Right hindlimb (tissue), 1 donor: ENCODE measurements around the gene USP1.

ENCODE experiments used
- DNase-seq: peaks from one replicate; pipeline ENCODE4 v3.0.0-alpha.2; 2018

USP1 gene

GRCh38 chr1:62426794-62427193 is 10.1 kb upstream of the USP1 start:
- DNase-seq, result no peak

DNA sequence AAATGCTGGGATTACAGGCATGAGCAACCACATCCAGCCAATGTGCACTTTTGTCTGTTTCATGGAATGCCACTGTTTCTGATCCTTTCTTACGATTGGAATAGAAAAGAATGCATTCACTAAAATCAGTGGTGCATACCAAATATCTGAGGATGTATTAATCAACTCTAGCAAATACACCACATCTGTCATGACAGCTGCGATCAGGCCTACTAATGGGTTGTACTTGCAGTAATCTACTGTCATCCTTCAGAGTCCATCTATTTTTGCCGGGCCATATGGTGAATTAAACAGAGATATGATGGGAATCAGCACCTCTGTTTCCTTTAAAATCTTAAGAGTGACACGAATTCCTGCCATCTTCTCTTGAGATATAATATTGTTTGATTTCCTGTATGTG is 8.5 kb upstream of the USP1 start:
- no peak for DNase-seq

GRCh38 chr1:62429581-62429980 is 7.3 kb upstream of the USP1 start:
- DNase-seq, result no peak

DNA sequence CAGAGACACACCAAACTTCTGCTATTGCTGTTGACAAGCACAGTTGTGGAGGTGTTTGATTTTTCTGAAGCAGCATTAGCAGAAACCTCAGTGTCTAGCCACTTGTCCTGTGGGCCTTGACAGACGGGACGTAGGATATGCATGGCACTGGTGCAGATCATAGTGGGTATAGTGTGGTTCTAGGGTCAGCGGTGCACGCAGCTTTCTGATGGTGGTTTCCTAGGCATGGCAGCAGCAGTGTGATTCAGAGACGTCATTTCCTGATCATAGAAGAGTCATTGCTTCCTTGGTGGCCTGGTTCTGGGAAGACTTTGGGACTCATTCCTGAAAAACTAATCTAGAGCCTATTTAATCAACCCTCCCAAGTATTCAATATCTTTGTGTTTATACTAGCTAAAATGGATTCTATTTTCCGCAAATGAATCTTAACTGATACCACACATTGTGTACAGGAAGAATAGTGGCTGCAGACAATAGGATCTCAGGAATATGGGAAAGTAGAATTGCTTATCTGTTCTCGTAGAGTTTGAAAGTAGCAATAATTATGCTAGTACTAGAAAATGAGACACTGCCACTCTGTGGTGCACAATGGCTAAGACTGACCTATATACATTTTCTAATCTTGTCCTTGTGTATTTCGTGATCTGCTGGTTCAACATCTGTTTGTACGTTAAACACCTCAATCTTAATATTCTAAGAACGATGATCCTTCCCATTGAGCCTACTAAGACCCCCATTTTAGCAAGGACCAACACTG is 2.8 kb upstream of the USP1 start:
- DNase-seq, result no peak

DNA sequence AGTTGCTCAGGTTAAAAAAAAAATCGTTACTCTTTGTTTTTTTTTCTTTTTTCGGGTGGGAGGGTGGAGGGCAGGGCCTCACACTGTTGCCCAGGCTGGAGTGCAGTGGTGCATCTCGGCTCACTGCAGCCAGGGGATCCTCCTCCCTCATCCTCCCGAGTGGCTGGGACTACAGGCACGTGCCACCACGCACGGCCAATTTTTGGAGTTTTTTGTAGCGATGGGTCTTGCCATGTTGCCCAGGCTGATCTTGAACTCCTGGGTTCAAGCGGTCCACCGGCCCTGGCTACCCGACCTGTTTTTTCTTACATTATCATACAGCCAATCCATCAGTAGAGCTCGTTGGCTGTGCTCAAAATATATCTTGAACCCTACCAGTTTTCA is 2.2 kb upstream of the USP1 start:
- no peak for DNase-seq

DNA sequence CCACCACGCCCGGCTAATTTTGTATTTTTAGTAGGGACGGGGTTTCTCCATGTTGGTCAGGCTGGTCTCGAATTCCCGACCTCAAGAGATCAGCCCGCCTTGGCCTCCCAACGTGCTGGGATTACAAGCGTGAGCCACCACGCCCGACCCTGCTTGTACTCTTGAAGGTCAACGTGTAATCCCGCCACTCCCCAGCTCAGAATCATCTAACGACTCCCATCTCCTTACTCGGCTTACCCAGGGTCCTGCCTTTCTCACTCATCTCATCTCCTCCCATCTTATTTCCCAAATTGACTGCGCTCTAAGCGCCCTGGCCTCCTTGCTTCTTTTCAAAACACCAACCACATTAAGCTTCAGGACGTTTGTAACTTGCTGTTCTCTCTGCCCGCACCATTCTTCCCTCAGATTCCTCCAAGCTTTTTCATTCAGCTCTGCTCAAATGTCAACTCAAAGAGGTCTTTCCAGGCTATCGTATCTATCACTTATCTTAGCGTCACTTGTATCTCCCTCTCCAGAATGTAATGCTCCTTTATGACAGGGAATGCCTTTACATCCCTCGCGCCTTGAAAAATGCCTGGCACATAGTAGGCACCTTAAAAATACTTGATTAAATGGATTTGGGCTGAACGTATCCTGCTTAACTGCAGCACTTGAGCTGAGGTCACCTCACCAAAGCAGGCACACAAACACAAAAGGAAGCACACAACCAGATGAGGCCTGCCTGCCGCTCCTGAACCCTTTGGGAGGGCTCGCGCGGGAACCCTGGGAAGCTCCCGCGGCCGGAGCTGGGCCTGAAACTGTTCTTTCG is 1.4 kb upstream of the USP1 start:
- peak; percentile 38 for DNase-seq

- no peak for DNase-seq
Observed at GRCh38 chr1:62436039-62436465, 797 bp upstream of the USP1 start.

DNA sequence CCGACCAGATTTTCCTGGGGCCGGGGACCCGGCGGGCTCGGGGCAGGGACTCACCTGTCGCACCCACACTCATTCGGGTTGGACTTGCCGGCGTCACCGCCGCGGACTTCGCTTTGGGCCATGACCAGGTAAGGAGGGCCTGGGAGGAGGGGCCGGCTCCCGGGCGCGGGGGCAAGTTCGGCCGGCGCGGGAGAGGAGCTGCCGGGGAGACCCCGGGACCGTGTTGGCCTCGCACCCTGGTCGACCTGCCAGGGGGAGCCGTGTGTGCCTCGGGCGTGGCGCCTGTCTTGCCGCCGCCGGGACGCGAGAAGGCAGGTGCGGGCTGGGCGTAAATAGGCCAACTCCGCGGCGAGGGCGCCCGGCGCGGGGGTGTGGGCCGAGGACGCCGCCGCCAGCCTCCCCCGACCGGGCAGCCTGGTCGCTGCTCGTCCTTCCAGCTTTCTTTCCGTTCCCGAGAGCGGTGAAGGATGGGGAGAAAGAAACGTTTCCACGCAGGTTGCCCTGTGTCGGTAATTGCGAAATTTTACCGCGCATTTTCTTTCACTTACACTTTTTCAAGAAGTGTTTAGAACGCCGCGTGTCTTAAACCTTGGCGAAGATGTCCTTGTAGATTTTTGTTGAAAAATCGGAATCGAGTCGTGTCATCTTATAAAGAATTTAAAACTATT is 558 bp downstream of the USP1 start:
- DNase-seq, result no peak

DNA sequence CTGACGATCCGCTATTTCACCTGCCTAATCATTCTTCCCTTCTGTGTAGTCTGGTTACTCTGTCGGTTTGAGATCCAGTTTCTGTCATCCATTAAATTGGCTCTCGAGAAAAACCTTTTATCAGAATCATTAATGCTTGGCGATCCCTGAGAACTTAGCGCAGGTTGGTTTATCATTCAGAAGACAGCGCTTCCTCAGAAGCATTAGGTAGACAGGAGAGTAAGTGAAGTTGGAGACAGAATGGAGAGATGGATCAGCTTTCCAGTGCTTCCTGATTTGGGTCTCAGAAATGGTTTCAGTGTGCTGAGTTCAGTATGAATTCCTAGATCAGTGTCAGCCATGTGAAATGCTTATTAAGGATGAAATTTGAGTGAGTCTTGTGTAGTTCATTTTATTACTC is 1.3 kb downstream of the USP1 start:
- DNase-seq, result no peak

DNA sequence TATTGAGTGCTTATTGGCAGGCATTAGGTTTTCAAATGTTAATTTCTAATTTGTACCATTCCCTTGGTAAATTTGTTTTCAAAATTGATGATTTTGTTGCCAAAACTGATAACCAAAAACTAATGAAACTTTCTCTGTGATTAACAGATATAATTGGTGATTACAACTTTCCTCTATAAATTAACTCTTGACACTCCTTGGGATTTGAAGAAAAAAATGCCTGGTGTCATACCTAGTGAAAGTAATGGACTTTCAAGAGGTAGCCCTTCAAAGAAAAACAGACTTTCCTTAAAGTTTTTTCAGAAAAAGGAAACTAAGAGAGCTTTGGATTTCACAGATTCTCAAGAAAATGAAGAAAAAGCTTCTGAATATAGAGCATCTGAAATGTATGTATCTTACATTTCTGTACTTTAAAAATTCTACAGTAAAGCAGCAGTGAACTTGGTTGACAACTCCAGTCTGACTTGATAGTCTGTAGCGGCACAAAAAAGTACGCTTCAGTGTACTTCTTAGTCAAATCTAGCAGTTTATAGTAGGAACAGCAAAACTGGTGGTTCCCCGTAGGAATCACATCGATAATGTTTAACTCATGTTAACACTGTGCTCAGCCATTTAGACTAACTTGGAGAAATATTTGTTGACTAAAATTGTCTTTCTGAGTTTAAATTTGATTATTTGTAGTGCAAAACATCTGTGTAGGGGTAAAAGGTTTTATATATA is 3.0 kb downstream of the USP1 start:
- no peak for DNase-seq

DNA sequence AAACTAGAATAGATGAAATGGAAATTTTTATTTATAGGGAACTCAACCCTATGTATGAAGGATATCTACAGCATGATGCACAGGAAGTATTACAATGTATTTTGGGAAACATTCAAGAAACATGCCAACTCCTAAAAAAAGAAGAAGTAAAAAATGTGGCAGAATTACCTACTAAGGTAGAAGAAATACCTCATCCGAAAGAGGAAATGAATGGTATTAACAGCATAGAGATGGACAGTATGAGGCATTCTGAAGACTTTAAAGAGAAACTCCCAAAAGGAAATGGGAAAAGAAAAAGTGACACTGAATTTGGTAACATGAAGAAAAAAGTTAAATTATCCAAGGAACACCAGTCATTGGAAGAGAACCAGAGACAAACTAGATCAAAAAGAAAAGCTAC is 7.9 kb downstream of the USP1 start:
- DNase-seq, result no peak

- no peak for DNase-seq
Observed at GRCh38 chr1:62448221-62448933, 11.5 kb downstream of the USP1 start.

- no peak for DNase-seq
Observed at GRCh38 chr1:62450301-62450700, 13.5 kb downstream of the USP1 start.

- no peak for DNase-seq
Observed at GRCh38 chr1:62452951-62453350, 16.1 kb downstream of the USP1 start.

DNA sequence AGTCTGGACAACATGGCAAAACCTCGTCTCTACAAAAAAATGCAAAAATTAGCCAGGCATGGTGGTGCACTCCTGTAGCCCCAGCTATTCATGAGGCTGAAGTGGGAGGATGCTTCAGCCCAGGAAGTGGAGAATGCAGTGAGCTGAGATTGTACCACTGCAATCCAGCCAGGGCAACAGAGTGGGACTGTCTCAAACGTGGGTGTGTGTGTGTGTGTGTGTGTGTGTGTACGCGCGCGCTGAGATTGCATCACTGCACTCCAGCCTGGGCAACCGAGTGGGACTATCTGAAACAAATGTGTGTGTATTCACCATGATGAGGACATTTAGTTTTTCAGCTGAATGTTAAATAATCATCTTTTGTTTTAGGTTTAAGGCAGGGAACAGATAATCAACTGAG is 21.1 kb downstream of the USP1 start:
- DNase-seq, result no peak

DNA sequence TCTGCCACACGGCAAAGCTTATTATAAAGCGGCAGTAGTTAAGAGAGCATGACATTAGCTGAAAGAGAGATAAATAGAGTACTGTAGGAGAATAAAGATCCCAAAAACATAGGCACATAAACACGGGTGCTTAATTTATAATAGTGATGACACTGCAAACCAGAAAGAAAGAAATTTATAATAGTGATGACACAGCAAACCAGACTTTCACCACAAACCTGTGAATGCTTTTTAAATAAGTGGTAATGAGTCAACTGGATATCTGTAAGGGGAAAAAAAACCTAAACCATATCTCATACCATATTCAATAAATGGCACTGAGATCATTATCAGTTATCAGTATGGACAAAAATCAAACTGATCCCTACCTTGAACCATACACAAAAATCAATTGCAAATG is 25.5 kb downstream of the USP1 start:
- DNase-seq, result no peak

DNA sequence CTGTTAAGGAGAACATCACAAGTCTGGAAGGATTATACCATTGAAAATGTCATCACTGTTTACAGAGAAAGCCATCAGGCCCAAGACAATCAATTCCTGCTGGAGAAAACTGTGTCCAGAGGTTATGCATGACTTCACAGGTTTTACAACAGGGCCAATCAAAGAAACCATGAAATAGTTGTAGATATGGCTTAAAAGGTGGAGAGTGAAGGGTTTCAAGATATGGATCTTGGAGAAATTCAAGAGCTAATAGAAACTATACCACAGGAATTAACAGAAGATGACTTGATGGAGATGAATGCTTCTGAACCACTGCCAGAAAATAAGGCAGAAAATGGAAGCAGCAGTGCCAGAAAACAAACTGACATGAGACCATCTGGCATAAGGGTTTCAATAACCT is 30.2 kb downstream of the USP1 start:
- no peak for DNase-seq

DNA sequence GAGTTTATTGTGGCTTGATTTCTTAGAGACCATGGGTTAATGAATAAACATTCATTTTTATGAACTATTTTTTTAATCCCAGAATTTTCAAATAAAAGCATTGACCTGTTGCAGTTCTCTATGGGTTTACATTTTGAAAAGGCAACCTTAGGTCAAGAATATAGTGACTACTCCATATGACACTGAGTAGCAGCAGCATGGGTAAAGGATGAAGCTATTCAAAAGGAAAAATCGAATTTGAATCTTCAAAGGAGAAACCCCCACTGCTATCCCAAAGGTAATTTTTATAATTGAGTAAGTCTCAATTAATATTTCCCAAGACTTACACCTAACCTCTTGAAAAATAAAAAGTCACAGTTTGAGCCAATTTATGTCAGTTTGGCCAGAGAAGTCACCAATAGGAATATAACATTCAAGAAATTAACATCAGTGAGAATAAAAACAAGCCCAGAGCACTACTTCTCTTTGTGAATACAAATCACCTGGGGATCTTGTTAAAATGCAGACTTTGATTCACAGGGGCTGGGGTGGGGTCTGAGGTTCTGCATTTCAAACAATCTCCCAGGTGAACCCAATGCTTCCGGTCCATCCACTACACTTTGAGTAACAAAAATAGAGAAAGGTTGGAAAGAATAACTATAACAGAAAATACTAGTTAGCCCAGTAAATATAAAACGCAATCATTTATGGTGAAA is 39.8 kb downstream of the USP1 start:
- DNase-seq, result no peak

DNA sequence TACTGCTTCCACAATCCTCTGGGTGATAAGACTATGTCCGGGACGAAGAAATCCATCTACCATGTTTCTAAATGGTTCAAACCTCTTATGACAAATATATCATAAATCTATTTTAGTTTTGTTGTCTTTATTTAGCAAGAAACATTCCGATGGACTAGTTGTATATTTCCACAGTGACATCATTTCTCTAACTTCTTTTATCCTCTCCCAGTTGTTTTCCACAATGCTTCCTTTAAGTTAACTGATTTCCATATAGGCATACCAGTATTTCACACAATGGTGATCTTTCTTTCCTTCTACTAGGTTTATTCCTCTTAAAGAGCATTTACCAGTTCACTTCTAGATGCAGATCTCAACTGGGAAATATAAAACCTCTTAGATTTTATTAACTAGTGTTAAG is 44.8 kb downstream of the USP1 start:
- DNase-seq, result no peak

GRCh38 chr1:62484824-62485468 is 48.1 kb downstream of the USP1 start:
- no peak for DNase-seq

GRCh38 chr1:62487956-62488355 is 51.1 kb downstream of the USP1 start:
- no peak for DNase-seq
